Lower lobe of right lung (tissue), 2 donors: ENCODE results near the gene SLIT3. TPM values are rescaled to one million over a fixed set of nuclear protein-coding genes. Genes with fewer than 3 reads are reported as not detected.
A peak's percentile ranks its signal among the peaks of the same experiment; 100 is the strongest.

ENCODE experiments used
- ATAC-seq, 2 donors: fragments of 200-7000 bp; cut with Tn5 transposase; one replicate each; pipeline ENCODE4 v1.9.1; 2020 to 2022; ENCODE audit warnings: mild to moderate bottlenecking in 2 of 2, moderate library complexity in 2 of 2
- DNase-seq: peaks from one replicate; pipeline ENCODE4 v3.0.0-alpha.2; 2020
- H3K27ac ChIP-seq: fragments of 200-600 bp; one replicate; pipeline ENCODE4 v1.8.0; 2022
- H3K27me3 ChIP-seq: fragments of 200-600 bp; one replicate; pipeline ENCODE4 v1.8.0; 2022; ENCODE audit warnings: low read depth
- H3K36me3 ChIP-seq: fragments of 200-600 bp; one replicate; pipeline ENCODE4 v1.8.0; 2022; ENCODE audit warnings: mild to moderate bottlenecking
- H3K4me1 ChIP-seq: fragments of 200-600 bp; one replicate; pipeline ENCODE4 v1.8.0; 2022
- H3K4me3 ChIP-seq: fragments of 200-600 bp; one replicate; pipeline ENCODE4 v1.8.0; 2022; ENCODE audit warnings: mild to moderate bottlenecking
- H3K9me3 ChIP-seq: fragments of 200-600 bp; one replicate; pipeline ENCODE4 v1.8.0; 2022
- CTCF ChIP-seq: fragments of 200-600 bp; IDR thresholded peaks from one replicate; pipeline ENCODE4 v1.8.0; 2022; ENCODE audit warnings: antibody characterized with exemption, mild to moderate bottlenecking
- intact Hi-C: fragments of 100-400 bp; cut with DNase I; formaldehyde crosslinking; loops from one replicate; pipeline ENCODE4 v1.11.0; 2022
- total RNA-seq: library from RNA; stranded (reverse); fragmentation: NEBNext Ultra II Directional; extraction: Animal tissue kit (Norgen Biotek cat#: 25700); gene quantifications from one replicate; pipeline ENCODE4 v1.2.1, GENCODE V29; 2021
- donor health status: DM: no; HTN: yes; CAD: no; lungs with severe emphysema.

The SLIT3 gene
- total RNA-seq, 1 donor from 2014 or later: 48.6 TPM

GRCh38 chr5:168701641-168702040, 599.3 kb downstream of the SLIT3 start:
- TF ChIP-seq CTCF: no peak
- no peak for ATAC-seq
- no peak for DNase-seq
- Histone ChIP-seq H3K4me1 (no peaks in the 10 kb centered on the region), H3K36me3 (no peaks in the 10 kb centered on the region), H3K9me3 (no peaks in the 10 kb centered on the region), H3K27ac (no peak overlapping the region), H3K27me3 (no peaks in the 10 kb centered on the region), H3K4me3 (no peak overlapping the region)
- intact Hi-C loops: no loop called here

GRCh38 chr5:168699002-168699401, 601.9 kb downstream of the SLIT3 start:
- no peak for ATAC-seq
- Histone ChIP-seq H3K27me3 (no peaks in the 10 kb centered on the region), H3K9me3 (no peaks in the 10 kb centered on the region), H3K4me1 (no peaks in the 10 kb centered on the region), H3K4me3 (no peak overlapping the region), H3K36me3 (no peaks in the 10 kb centered on the region), H3K27ac (no peak overlapping the region)
- DNase-seq: no peak
- no peak for TF ChIP-seq CTCF
- intact Hi-C loops: no loop called here

GRCh38 chr5:168697034-168697720, 603.8 kb downstream of the SLIT3 start:
- DNase-seq (no peak), ATAC-seq (no peak)
- H3K27ac ChIP-seq: no peak overlapping the region
- H3K4me3 ChIP-seq: no peak overlapping the region
- no peaks in the 10 kb centered on the region for H3K27me3 ChIP-seq
- intact Hi-C loops: no loop called here
- TF ChIP-seq CTCF: no peak
- H3K4me1 ChIP-seq: no peaks in the 10 kb centered on the region
- no peaks in the 10 kb centered on the region for H3K9me3 ChIP-seq
- H3K36me3 ChIP-seq: peaks cover 5% of the 10 kb centered on the region

- H3K9me3 ChIP-seq: no peaks in the 10 kb centered on the region
- no peaks in the 10 kb centered on the region for H3K4me1 ChIP-seq
- H3K27me3 ChIP-seq: no peaks in the 10 kb centered on the region
- no peak overlapping the region for H3K4me3 ChIP-seq
- ATAC-seq (peak in 1 of 2 donors; percentile 17), DNase-seq (no peak)
- TF ChIP-seq CTCF: no peak
- peaks cover 5% of the 10 kb centered on the region for H3K36me3 ChIP-seq
- intact Hi-C loops: no loop called here
- no peak overlapping the region for H3K27ac ChIP-seq
Observed at GRCh38 chr5:168696611-168697010, 604.3 kb downstream of the SLIT3 start.

GRCh38 chr5:168695301-168695835, 605.6 kb downstream of the SLIT3 start:
- Histone ChIP-seq H3K27me3 (no peaks in the 10 kb centered on the region), H3K9me3 (no peaks in the 10 kb centered on the region), H3K4me3 (no peak overlapping the region), H3K4me1 (no peaks in the 10 kb centered on the region), H3K27ac (no peak overlapping the region), H3K36me3 (peaks cover 5% of the 10 kb centered on the region)
- no peak for DNase-seq
- no peak for TF ChIP-seq CTCF
- intact Hi-C loops: no loop called here
- no peak for ATAC-seq
